ENCODE measurements around the gene ANKRD29.

Gene ANKRD29

DNA sequence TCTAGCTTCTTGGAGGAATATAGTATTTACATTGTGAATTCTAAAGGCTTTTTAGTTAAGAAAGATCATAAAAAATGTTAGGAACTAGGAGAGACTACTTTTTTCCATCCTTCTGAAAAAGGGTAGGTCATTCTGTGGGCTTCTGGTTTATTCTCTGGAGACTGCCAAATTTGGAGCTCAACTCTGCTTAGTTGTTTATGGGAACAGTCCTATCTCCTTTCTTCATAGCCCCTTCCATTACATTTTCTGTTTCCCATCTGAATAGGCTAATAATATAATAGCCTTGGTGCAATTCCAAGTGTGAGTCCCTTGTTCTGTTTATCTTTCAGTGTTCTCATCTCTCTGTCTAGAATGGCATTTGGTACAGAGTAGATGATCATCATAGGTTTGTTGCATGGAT, 42.1 kb upstream of the ANKRD29 start:
- ChIA-PET POLR2A (no interaction called here), CTCF (interaction anchor here (1.0 to 5.5 kb wide), 11 partner anchors 11 to 673 kb away, joined by 3 to 94 read pairs (median 6); no protein-coding TSS in a partner anchor)
- H3K9me3 ChIP-seq (ENCODE audit: control extremely low read depth in 1 of 5, control insufficient read depth in 4 of 5, insufficient read depth in 2 of 5, low read depth in 1 of 5, low read length in 4 of 5): peaks cover 0 to 6% (median 0%) of the 10 kb centered on the region in 5 experiments
- H3K27ac ChIP-seq (ENCODE audit: insufficient read depth in 1 of 2, low read depth in 1 of 2, low read length in 2 of 2, poor library complexity in 1 of 2, severe bottlenecking in 2 of 2): no peak overlapping the region
- H3K4me1 ChIP-seq (ENCODE audit: control extremely low read depth in 1 of 4, control insufficient read depth in 4 of 4, insufficient read depth in 4 of 4, low read length in 3 of 4): peaks cover 0 to 3% (median 0%) of the 10 kb centered on the region in 4 experiments
- no peaks in the 10 kb centered on the region for H3K36me3 ChIP-seq (ENCODE audit: control insufficient read depth in 4 of 4, insufficient read depth in 4 of 4, low read length in 3 of 4)
- H3K4me3 ChIP-seq (ENCODE audit: control insufficient read depth in 1 of 7, extremely low read depth in 1 of 7, insufficient read depth in 4 of 7, low read depth in 2 of 7, low read length in 6 of 7): no peak overlapping the region
- DNase-seq: no peak
- no peaks in the 10 kb centered on the region for H3K27me3 ChIP-seq (replicated peaks in 2 of 5; ENCODE audit: control insufficient read depth in 4 of 5, insufficient read depth in 5 of 5, low read length in 4 of 5)

DNA sequence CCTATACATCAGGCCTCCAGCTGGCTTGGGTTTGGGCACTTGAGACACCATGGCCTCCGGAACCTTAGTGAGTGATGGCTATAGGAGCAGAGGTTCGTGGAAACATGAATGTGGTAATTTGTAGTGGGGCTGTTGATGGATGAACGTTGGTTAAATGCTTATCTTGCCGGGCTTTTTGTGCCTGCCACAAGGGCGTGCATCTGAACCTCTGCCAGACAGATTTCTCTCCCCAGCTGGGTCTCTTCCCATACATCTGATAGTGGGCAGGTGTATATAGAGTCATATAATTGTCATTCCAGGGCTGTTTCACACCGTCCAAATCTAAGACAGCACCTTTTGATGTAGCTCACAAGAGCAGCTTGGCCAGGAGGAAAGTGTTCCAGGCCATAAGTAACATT, 41.3 kb upstream of the ANKRD29 start:
- Histone ChIP-seq H3K4me3 (ENCODE audit: control insufficient read depth in 1 of 7, extremely low read depth in 1 of 7, insufficient read depth in 4 of 7, low read depth in 2 of 7, low read length in 6 of 7) (no peak overlapping the region), H3K27me3 (replicated peaks in 2 of 5; ENCODE audit: control insufficient read depth in 4 of 5, insufficient read depth in 5 of 5, low read length in 4 of 5) (no peaks in the 10 kb centered on the region), H3K27ac (ENCODE audit: insufficient read depth in 1 of 2, low read depth in 1 of 2, low read length in 2 of 2, poor library complexity in 1 of 2, severe bottlenecking in 2 of 2) (no peak overlapping the region), H3K36me3 (ENCODE audit: control insufficient read depth in 4 of 4, insufficient read depth in 4 of 4, low read length in 3 of 4) (no peaks in the 10 kb centered on the region), H3K4me1 (ENCODE audit: control extremely low read depth in 1 of 4, control insufficient read depth in 4 of 4, insufficient read depth in 4 of 4, low read length in 3 of 4) (peaks cover 0 to 8% (median 2%) of the 10 kb centered on the region in 4 experiments), H3K9me3 (ENCODE audit: control extremely low read depth in 1 of 5, control insufficient read depth in 4 of 5, insufficient read depth in 2 of 5, low read depth in 1 of 5, low read length in 4 of 5) (peaks cover 0 to 6% (median 0%) of the 10 kb centered on the region in 5 experiments)
- 100% methylated on average over 1 of the region's 6 CpGs for WGBS (ENCODE audit: insufficient coverage)
- DNase-seq: no peak
- POLR2A ChIA-PET: no interaction called here
- CTCF ChIA-PET: interaction anchor here (1.0 to 5.5 kb wide), 21 partner anchors 9 to 672 kb away, joined by 3 to 94 read pairs (median 5); no protein-coding TSS in a partner anchor

DNA sequence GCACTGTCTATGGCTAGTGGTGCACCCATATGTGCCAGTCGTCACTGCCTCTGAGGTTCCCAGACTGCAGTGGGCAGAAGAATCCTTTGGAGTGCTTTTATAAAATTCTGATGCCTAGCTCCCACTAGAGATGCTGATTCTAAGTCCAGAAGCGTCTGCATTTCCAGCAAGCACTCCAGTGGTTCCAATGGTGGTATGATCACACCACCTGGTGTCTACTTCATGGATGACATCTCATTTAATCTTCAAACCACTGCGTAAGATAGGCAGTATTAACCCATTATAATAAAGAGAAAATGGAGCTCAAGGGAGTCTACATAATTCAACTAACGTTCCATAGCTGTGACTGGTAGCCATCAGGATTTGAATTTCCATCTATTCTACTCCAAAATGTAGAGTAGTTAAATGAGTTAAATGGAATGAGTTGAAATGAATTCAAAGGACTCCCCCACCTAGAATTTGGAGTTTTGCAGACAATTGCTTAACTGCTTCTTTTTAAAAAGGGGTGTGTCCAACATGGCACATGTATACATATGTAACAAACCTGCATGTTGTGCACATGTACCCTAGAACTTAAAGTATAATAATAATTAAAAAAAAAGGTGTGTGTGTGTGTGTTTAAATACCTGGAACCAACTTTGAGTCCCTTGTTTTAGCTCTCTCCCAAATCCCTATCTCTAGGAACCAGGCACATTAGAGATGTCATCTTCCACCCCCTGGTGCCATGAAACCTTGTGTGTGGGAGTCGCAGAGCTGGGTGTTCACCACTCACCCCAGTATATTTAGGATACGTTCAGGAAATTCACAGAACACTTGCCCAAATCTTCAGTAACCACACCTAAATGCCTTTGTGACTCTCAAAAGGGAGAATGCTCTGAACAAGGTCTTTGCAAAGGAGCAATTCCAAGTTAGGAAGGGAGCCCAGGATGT, 40.6 kb upstream of the ANKRD29 start:
- peaks cover 0 to 6% (median 0%) of the 10 kb centered on the region in 5 experiments for H3K9me3 ChIP-seq (ENCODE audit: control extremely low read depth in 1 of 5, control insufficient read depth in 4 of 5, insufficient read depth in 2 of 5, low read depth in 1 of 5, low read length in 4 of 5)
- peak; percentile 58 to 81 (median 79) for DNase-seq
- ChIA-PET POLR2A (interaction anchor here (0.6 kb wide), 1 partner anchor 85 kb away, joined by 3 read pairs; no protein-coding TSS in a partner anchor), CTCF (interaction anchor here (0.7 to 5.5 kb wide), 38 partner anchors 8 to 672 kb away, joined by 3 to 94 read pairs (median 4); partner anchors contain the start of gene ANKRD29)
- no peak overlapping the region for H3K4me3 ChIP-seq (ENCODE audit: control insufficient read depth in 1 of 7, extremely low read depth in 1 of 7, insufficient read depth in 4 of 7, low read depth in 2 of 7, low read length in 6 of 7)
- H3K4me1 ChIP-seq (ENCODE audit: control extremely low read depth in 1 of 4, control insufficient read depth in 4 of 4, insufficient read depth in 4 of 4, low read length in 3 of 4): peaks cover 0 to 8% (median 2%) of the 10 kb centered on the region in 4 experiments
- no peaks in the 10 kb centered on the region for H3K27me3 ChIP-seq (replicated peaks in 2 of 5; ENCODE audit: control insufficient read depth in 4 of 5, insufficient read depth in 5 of 5, low read length in 4 of 5)
- H3K27ac ChIP-seq (ENCODE audit: insufficient read depth in 1 of 2, low read depth in 1 of 2, low read length in 2 of 2, poor library complexity in 1 of 2, severe bottlenecking in 2 of 2): no peak overlapping the region
- 70% methylated on average over 4 of the region's 6 CpGs for WGBS (ENCODE audit: insufficient coverage)
- no peaks in the 10 kb centered on the region for H3K36me3 ChIP-seq (ENCODE audit: control insufficient read depth in 4 of 4, insufficient read depth in 4 of 4, low read length in 3 of 4)

DNA sequence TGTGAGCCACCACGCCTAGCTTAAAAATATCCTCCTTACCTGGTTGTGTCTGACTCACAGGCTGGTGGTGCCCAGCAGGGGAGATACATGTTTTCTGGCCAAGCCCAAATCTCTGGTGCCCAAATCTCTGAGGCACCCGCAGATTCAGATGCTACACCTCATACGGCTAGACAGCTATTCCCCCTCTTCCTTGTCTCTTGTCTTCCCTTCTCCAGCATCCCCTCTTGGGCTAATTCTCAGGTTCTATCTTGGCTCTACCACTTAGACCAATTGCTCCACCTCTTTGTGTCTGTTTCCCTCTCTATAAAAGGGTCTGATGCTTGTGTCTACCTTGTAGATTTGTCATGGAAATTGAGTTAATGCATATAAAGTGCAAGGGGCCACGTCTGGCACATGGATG, 39.9 kb upstream of the ANKRD29 start:
- Histone ChIP-seq H3K36me3 (ENCODE audit: control insufficient read depth in 4 of 4, insufficient read depth in 4 of 4, low read length in 3 of 4) (no peaks in the 10 kb centered on the region), H3K27me3 (replicated peaks in 2 of 5; ENCODE audit: control insufficient read depth in 4 of 5, insufficient read depth in 5 of 5, low read length in 4 of 5) (no peaks in the 10 kb centered on the region), H3K4me1 (ENCODE audit: control extremely low read depth in 1 of 4, control insufficient read depth in 4 of 4, insufficient read depth in 4 of 4, low read length in 3 of 4) (peaks cover 0 to 8% (median 2%) of the 10 kb centered on the region in 4 experiments), H3K27ac (ENCODE audit: insufficient read depth in 1 of 2, low read depth in 1 of 2, low read length in 2 of 2, poor library complexity in 1 of 2, severe bottlenecking in 2 of 2) (no peak overlapping the region), H3K4me3 (ENCODE audit: control insufficient read depth in 1 of 7, extremely low read depth in 1 of 7, insufficient read depth in 4 of 7, low read depth in 2 of 7, low read length in 6 of 7) (no peak overlapping the region), H3K9me3 (ENCODE audit: control extremely low read depth in 1 of 5, control insufficient read depth in 4 of 5, insufficient read depth in 2 of 5, low read depth in 1 of 5, low read length in 4 of 5) (peaks cover 0 to 6% (median 0%) of the 10 kb centered on the region in 5 experiments)
- CTCF ChIA-PET: interaction anchor here (0.7 to 5.5 kb wide), 28 partner anchors 10 to 194 kb away, joined by 3 to 94 read pairs (median 6); partner anchors contain the start of gene ANKRD29
- no peak for DNase-seq
- WGBS (ENCODE audit: insufficient coverage): 86% methylated on average over 3 of the region's 4 CpGs
- POLR2A ChIA-PET: interaction anchor here (0.6 kb wide), 1 partner anchor 84 kb away, joined by 3 read pairs; no protein-coding TSS in a partner anchor

DNA sequence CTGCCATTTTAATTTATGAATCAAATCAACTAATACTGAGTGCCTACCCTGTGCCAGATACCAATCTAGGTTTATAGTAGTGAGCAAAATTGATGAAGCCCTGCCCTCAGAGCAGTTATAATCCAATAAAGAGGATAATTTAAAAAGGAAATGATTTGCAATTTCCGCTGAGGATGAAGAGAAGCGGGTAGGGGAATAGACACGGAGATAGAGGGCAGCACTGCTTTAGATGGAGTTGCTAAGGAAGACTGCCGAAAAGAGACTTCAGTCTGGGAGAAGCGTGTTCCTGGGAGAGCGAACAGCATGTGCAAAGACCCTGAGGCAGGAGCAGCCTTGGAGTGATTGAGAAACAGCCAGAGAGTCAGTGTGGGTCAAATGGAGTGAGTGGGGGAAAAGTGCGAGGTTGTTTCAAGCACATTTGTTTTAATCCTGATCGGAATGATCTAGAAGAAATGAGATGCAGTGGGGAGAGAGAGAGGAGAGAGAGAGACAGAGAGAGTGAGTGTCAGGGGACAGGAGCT, 38.9 kb upstream of the ANKRD29 start:
- CTCF ChIA-PET: interaction anchor here (0.6 to 5.5 kb wide), 5 partner anchors 9 to 77 kb away, joined by 3 to 94 read pairs (median 13); no protein-coding TSS in a partner anchor
- no peak for DNase-seq
- WGBS (ENCODE audit: insufficient coverage): 97% methylated on average over 8 of the region's 8 CpGs
- POLR2A ChIA-PET: no interaction called here
- no peak overlapping the region for H3K27ac ChIP-seq (ENCODE audit: insufficient read depth in 1 of 2, low read depth in 1 of 2, low read length in 2 of 2, poor library complexity in 1 of 2, severe bottlenecking in 2 of 2)
- H3K36me3 ChIP-seq (ENCODE audit: control insufficient read depth in 4 of 4, insufficient read depth in 4 of 4, low read length in 3 of 4): no peaks in the 10 kb centered on the region
- H3K4me3 ChIP-seq (ENCODE audit: control insufficient read depth in 1 of 7, extremely low read depth in 1 of 7, insufficient read depth in 4 of 7, low read depth in 2 of 7, low read length in 6 of 7): no peak overlapping the region
- H3K4me1 ChIP-seq (ENCODE audit: control extremely low read depth in 1 of 4, control insufficient read depth in 4 of 4, insufficient read depth in 4 of 4, low read length in 3 of 4): peaks cover 0 to 8% (median 2%) of the 10 kb centered on the region in 4 experiments
- H3K27me3 ChIP-seq (replicated peaks in 2 of 5; ENCODE audit: control insufficient read depth in 4 of 5, insufficient read depth in 5 of 5, low read length in 4 of 5): peaks cover 0 to 1% (median 0%) of the 10 kb centered on the region in 5 experiments
- no peaks in the 10 kb centered on the region for H3K9me3 ChIP-seq (ENCODE audit: control extremely low read depth in 1 of 5, control insufficient read depth in 4 of 5, insufficient read depth in 2 of 5, low read depth in 1 of 5, low read length in 4 of 5)

DNA sequence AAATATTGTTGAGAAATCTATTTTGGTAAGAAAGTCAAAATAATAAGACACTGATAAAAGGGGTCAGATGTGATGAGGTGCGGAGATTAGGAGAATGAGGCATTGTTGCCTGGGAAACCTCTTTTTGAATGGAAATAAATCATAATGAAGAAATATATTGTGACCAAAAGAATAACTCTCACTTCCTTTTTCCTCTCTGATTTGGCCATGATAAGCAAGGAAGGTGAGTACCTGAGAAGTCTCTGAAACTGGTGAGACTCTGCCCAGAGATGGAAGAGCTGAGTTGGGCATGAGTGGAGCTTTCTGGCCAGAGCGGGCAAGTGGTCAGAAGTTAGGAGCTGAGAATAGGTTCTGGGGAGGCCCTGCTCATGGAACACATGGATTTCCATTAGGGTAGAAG, 38.3 kb upstream of the ANKRD29 start:
- Histone ChIP-seq H3K4me1 (ENCODE audit: control extremely low read depth in 1 of 4, control insufficient read depth in 4 of 4, insufficient read depth in 4 of 4, low read length in 3 of 4) (peaks cover 0 to 8% (median 2%) of the 10 kb centered on the region in 4 experiments), H3K4me3 (ENCODE audit: control insufficient read depth in 1 of 7, extremely low read depth in 1 of 7, insufficient read depth in 4 of 7, low read depth in 2 of 7, low read length in 6 of 7) (no peak overlapping the region), H3K36me3 (ENCODE audit: control insufficient read depth in 4 of 4, insufficient read depth in 4 of 4, low read length in 3 of 4) (no peaks in the 10 kb centered on the region), H3K27me3 (replicated peaks in 2 of 5; ENCODE audit: control insufficient read depth in 4 of 5, insufficient read depth in 5 of 5, low read length in 4 of 5) (peaks cover 0 to 2% (median 0%) of the 10 kb centered on the region in 5 experiments), H3K27ac (ENCODE audit: insufficient read depth in 1 of 2, low read depth in 1 of 2, low read length in 2 of 2, poor library complexity in 1 of 2, severe bottlenecking in 2 of 2) (no peak overlapping the region), H3K9me3 (ENCODE audit: control extremely low read depth in 1 of 5, control insufficient read depth in 4 of 5, insufficient read depth in 2 of 5, low read depth in 1 of 5, low read length in 4 of 5) (no peaks in the 10 kb centered on the region)
- ChIA-PET CTCF (interaction anchor here (0.6 to 5.5 kb wide), 3 partner anchors 21 to 147 kb away, joined by 3 to 94 read pairs (median 3); no protein-coding TSS in a partner anchor), POLR2A (interaction anchor here (0.6 kb wide), 1 partner anchor 11 kb away, joined by 4 read pairs; no protein-coding TSS in a partner anchor)
- peak in 2 of 3 donors; percentile 16 to 36 for DNase-seq
- 86% methylated on average over 1 of the region's 2 CpGs for WGBS (ENCODE audit: insufficient coverage)
